Fibroblast of skin of left quadriceps (primary cell): ENCODE measurements around the gene PHLDA2.

ENCODE experiments used
- DNase-seq, 2 experiments: peaks; one replicate each; pipeline ENCODE4 v3.0.0-alpha.2; 2013; ENCODE audit warnings: low read depth in 2 of 2

PHLDA2 gene, protein sequence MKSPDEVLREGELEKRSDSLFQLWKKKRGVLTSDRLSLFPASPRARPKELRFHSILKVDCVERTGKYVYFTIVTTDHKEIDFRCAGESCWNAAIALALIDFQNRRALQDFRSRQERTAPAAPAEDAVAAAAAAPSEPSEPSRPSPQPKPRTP

GRCh38 chr11:2928605-2929530 lies at the start of gene PHLDA2:
Gene PHLDA2 (minus strand): TSS chr11:2929420. CDS start chr11:2929364, 56 bp downstream.
- DNase-seq: no peak

GRCh38 chr11:2977113-2977512 lies 47.9 kb upstream of the PHLDA2 start:
- no peak for DNase-seq

DNA sequence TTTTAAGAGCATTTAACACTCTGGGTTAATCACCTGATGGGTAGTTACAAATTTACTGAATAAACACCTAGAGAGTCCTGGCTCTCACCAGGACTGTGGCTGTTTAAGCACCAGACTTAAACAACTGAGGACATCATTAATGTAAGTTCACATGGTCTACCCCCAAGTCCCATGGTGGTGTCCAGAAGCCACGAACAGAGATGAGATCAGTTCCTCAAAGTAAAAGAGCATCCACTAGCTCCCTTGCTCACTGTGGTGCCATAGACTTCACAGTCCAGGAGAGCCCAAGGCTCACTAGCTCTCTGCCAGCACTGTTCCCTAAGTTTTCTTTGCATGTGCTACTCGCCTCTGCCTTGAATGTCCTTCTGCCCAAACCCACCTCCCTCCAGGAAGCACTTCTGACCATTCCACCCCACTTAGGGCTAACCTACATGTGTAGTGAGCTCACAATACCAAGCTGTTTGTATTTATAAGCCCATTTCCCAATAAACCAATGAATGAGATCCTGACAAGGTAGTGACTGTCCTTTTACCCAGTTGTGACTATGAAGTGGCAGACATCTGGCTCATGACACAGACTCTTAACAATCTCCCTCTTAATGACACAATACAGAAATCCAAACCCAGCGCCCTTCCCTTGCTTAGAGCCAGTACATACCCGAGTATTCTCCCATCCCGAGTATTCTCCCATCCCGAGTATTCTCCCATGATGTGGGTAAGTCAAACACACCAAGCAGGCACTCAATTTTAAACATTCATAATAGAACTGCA lies 47.3 kb upstream of the PHLDA2 start:
- DNase-seq: no peak

- DNase-seq: no peak
Observed at GRCh38 chr11:2975594-2975993, 46.4 kb upstream of the PHLDA2 start.

DNA sequence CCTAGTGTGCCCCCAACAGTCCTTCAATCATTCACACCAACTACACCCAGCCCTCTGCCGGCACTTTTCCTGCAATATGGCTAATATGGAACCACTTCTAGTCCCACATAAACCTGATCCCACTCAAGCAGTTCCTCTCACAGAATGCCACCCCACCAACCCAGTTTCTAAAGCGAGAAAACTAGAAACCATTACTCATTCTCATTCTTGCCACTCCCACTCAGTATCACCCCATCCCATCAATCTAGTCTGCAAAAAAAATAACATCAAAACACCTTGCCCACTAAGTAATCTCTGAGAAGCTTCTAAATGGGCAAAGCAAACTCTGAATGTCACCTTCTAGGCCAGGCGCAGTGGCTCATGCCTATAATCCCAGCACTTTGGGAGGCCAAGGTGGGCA lies 45.1 kb upstream of the PHLDA2 start:
- DNase-seq: no peak

DNA sequence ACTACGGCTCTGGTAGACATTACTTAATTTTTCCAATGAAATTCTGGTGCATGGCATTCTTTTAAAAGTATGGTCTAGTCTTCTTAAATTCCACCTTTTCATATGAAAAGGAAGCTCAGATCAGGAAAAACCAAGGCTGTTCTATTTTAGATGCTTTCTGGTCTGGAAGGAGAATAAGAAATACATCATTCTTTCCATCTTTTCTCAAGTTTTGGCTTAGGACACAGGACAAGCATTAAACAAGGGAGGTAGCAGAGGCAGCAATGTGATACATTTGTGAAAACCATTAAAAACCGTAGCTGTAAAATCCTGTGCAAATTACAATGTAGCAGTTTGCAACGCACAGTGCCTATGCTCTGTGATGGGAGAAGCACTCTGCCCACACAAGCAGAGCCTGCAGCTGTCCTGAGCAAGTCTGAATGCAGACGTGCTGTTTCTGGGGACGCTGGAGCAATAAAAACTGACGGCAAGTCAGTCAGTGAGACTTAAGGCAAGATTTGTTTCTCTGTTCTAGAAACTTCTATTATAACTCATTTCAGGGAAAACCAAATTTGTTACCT lies 39.2 kb upstream of the PHLDA2 start:
- DNase-seq: no peak

DNA sequence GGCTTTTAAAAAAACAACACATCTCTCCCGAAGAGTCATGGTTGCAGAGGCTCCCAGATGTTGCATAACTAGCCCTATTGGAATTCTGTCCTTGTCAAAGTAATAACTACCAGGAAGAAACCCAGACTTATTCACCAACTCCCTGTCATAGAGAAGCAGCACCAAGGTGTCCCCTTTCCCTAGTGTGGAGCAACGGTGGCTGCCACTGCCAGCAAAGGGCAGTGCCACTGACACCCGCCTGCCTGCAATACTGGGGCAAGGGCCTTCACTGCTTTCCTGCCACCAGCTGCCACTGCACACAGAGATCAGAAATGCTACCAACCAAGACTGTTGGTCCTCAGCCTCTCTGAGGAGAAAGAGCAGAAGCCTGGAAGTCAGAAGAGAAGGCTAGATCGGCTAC lies 35.6 kb upstream of the PHLDA2 start:
- no peak for DNase-seq

DNA sequence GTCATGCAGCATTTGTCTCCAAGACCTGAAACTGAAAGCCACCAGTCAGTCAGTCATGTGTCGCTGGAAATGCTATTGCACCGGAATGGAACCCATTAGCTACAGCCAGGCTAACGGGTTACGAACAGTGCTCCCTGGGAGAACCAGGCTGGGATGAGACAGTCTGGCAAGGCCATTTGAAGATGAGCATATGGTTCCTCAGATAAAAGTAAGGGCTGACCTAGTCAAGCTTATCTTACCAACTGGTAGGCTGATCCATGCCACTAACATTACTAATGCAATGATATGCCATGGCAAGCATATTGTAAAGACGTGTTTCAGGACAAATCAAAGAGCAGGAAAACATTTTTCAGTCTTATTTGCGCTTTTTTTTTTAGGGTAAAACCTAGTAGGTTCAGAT lies 34.5 kb upstream of the PHLDA2 start:
- no peak for DNase-seq

DNA sequence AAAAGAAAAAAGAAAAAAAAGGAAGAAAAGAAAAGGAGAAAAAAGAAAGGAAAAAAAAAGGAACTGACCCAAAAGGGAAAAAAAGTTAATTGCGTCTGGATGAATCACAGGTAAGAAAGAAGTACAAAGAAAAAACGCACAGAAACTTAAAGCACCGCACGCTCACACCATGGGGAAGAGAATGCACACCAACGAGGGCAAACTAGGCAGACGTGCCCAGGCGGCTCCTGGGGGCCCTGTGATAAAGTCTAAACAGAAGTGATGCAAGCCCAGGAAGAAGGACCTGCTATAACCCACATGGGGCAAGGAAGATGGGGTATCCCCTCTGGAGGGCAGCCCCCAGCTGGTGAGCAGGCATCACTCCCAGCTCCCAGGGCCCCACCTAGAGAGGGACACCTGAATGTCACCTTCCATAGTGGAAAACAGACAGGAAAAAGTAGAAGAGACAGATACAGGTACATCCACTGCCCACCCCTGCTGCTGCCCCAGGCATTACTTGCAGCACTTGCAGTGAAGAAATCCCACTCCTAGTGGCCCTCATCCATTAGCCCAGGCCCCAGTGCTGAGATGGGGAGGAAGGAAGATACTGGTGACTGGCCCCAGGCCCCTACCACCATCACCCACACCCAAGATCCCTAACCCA lies 34.0 kb upstream of the PHLDA2 start:
- no peak for DNase-seq

- no peak for DNase-seq
Observed at GRCh38 chr11:2961080-2961479, 31.9 kb upstream of the PHLDA2 start.

DNA sequence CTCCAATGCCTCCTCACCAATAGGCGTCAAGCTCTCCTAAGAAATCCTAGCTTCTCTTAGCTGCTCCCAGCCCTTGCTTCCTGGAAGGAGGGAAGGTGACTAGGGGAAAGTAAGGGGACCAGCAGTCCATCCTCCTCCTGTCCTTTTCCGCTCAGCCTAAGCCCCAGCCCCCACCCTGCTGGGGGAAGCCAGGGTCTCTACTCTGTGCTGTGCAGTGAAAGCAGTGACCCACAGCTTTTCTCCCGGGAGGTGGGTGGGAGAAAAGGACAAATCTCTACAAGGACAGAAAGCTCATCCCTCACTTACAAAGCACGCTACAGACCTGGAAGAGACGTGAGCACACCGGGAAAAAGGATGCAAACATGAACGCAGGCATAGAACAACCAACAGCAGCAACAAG lies 30.9 kb upstream of the PHLDA2 start:
- DNase-seq: no peak

- DNase-seq: no peak
Observed at GRCh38 chr11:2958251-2958650, 29.0 kb upstream of the PHLDA2 start.

GRCh38 chr11:2955906-2956476 lies 26.8 kb upstream of the PHLDA2 start:
- DNase-seq: no peak

DNA sequence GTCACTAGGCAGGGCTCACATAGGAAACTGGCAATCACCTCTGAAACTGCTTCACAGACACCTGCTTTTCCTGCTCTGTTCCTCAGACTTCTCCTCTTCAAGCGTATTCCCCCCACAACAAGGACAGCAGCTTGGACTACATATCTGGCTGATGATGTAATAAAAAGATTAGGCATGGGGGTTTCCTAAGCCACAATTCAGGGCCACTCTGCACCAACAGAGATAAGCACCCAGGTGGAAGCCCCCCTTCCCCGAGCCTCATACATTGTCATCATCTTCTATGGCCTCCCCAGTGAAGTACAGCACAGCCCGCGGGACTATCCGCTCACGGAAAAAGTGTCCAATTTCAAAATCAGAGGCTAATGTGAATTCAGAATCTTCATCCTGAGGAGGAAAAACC lies 25.0 kb upstream of the PHLDA2 start:
- no peak for DNase-seq

- no peak for DNase-seq
Observed at GRCh38 chr11:2952290-2952689, 23.1 kb upstream of the PHLDA2 start.

DNA sequence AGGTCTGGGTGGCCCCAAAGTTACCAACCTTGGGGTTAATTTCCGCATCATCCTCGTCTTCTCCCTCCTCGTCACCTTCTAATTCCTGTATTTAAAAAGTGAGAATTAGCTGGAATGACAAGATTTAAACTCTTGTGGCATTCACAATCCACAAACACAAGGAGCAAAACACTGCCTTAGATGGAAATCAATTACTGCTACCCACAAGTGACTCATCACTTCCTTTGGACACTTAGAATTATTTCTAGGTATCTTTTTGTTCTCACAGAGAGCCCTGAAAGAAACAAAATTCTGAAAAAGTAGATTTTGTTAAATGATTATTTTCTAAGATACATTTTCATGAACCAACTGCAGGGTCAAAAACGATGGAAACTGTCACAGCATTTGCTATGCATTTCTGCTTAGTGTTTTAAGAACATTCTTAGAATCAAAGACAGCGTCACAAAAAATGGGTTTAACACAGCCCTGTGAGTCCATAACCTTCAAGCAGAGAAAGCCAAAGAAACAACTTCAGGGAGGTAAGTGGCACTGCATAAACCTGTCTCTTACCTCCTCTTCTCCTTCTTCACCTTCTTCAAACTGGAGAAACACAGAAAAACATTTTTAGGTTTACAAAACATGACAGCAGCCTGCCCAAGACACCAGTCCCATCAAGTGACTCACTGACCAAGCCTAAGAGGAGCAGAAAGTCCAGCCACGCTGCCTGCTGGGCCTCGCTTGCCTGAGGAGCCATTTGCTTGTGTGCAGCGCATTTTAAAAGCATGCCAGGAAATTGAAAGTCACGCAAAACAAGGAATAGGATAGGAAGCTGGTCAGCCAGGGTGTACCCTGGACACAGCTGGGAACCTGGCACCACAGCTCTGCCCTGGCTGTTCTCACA lies 22.3 kb upstream of the PHLDA2 start:
- peak in 1 of 2 experiments; percentile 34 for DNase-seq

DNA sequence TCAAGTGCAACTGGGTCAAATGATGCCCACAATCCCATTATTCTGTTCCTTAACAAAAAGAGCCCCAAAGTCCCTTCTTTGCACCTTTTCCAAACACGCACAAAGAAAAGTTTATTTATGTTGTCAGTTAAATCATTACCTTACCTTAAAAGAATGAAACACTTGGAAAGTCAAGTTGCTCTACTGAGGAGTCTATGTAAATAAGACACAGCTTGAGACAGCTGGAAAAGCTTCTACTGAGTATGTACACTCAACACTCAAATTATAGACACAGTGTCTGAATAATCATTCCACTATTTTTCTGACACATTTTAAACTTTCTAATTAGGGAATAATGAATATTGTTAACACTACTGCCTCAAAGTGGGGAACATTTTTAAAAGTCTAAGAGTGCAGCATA lies 21.6 kb upstream of the PHLDA2 start:
- DNase-seq: no peak

DNA sequence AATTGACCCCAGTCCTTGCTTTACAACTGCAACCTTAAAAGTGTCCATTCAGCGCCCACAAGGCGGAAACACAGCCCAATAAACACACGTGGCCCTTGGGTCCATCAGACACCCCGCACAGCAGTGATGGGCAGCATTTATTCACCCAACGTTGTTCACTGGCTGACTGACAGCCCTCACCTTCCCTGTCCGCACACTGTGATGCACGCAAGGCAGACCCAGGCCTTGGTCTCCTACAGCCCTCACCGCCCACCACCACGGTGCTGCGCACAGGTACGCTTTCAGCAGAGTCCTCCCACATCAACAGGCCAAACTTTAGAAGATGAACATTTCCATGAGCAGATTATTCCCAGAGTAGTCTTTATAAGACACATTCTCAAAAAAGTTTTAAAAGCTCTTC lies 20.7 kb upstream of the PHLDA2 start:
- DNase-seq: no peak

- no peak for DNase-seq
Observed at GRCh38 chr11:2947744-2948143, 18.5 kb upstream of the PHLDA2 start.

DNA sequence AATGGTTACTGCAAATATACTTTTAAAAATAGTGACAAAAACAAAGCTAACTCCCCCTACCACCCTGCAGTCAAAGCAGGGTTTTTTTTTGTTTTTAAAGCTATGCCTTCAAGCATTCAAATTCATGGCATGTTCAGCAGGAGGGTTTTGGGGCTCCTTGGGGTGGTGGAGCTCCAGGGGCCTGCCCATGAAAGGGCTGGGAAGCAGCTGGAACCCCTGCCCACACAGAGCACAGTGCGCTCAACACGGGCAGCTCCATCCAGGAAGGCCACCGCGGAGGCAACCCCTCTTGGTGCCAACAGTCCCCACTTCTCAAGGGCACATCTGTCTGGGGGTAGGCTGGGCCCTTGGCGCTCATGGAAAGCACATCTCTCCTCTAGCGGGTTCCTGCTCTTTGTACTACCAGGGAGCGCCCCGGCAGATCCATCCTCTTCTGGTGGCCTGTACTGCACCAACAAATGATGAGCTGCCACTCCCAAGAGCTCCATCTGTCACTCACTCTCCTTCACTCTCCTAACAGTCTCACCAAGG lies 16.6 kb upstream of the PHLDA2 start:
- DNase-seq: no peak
